22Rv1 (cell line): ENCODE results near the gene TRPC4.

Source experiments
- CTCF ChIP-seq: fragments of 450-650 bp; IDR thresholded peaks from 2 replicates; pipeline ENCODE4 v1.5.1; 2017; ENCODE audit warnings: mild to moderate bottlenecking
- ZFX ChIP-seq: fragments of 450-650 bp; IDR thresholded peaks from 2 replicates; pipeline ENCODE4 v1.6.1; 2017; ENCODE audit warnings: antibody characterized with exemption, borderline replicate concordance

GRCh38 chr13:37617173-37617572 is 252.4 kb downstream of the TRPC4 start:
- no peak for TF ChIP-seq CTCF
- TF ChIP-seq ZFX, result no peak
